A549 treated with RU486 at 1 μM for 4 hours (cell line): ENCODE measurements around the gene NPPC. TPM values are rescaled to one million over a fixed set of nuclear protein-coding genes. Genes with fewer than 3 reads are reported as not detected.

ENCODE experiments used
- total RNA-seq: library from RNA; stranded (reverse); fragments of 200-300 nt; extraction: Qiagen RNA extraction; gene quantifications from 5 replicates; pipeline ENCODE4 v1.2.3, GENCODE V29; 2022; ENCODE audit warnings: low read depth

Gene NPPC
- 0.22 to 0.40 TPM (median 0.34 TPM) in 3 of 5 replicates, not detected in the others for total RNA-seq

DNA sequence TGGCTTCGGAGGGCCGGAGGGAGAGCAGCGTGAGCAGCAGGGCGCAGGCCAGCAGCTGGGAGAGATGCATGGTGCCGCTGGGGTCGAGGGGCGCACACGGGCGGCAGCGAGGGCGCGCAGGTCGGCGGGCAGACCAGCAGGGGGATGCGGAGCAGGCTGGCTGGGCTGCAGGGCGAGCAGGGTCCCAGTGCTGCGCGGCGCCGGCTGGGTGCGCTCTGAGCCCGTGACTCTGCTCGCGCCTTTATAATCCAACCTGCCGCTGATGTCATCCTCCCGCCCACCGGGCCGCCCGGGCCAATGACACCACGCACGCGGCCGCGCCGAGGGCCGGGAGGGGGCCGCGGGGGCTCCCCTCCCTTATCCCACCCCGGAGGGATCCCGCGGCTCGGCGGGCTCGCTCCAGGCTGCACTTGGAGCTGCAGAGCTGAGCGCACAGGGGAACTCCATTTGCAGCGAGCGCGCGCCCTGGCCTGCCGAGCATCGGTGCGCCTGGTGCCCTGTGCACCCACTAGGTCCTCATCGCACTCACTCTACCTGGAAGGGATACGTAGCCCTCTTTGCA is at the start of gene NPPC:
Gene NPPC (minus strand): TSS at position 217 of the 562 bp plus-strand sequence. CDS start 147 bp downstream, at position 70.

DNA sequence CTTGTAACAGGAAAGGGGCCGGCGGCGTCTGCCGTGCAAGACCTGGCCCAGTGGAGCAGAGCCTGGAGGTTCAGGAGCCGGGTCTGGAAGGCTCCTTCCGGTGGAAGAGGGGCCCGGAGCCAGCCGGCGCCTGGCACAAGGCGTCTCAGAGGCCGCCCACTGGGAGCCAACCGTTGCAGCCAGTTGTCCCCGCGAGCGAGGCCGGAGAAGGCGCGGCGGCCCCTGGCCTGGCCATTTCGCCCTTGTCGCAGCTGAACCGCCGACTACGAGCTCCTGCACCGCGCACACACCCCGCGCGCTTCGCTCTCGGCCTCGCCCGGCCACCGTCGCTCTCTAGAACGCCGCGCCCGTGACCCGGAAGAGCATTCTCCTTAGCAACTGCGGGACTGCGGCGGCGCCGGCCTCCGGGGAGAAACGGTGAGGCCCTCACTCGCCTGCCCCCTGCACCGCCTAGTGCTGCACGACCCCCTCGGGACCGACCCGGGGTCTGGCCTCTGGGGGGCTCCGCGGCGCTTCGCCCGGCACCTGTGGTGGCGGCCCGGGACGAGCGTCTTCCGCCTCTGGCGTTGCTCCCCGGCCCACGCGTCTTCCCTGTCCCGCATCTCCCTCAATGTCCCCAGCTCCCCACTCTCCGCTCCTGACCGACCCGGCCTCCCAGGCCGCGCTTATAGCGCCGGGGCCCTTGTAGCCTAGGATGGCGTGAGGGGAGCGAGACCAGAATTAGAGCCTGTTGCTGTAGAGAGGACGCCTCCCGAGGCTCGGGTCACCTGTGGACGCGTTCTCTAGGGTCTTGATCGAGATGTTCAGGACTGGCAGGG is 35.4 kb upstream of the NPPC start, which contains the start of gene DIS3L2:
Gene DIS3L2 (plus strand): TSS at position 365 of the 818 bp plus-strand sequence. CDS start 53,215 bp downstream, outside the sequence.

Other genes starting within 250 kb of the NPPC start
- gene PTMA, start 217.9 kb downstream of the NPPC start, total RNA-seq: 1,541 to 1,951 TPM (median 1,874 TPM) in 5 replicates
- gene PDE6D, start 145.1 kb downstream of the NPPC start, total RNA-seq: 18.1 to 23.6 TPM (median 22.0 TPM) in 5 replicates
- gene COPS7B, start 140.0 kb downstream of the NPPC start, total RNA-seq: 33.1 to 43.4 TPM (median 41.0 TPM) in 5 replicates
- gene DIS3L2, start 35.3 kb upstream of the NPPC start, total RNA-seq: 10.4 to 14.0 TPM (median 11.6 TPM) in 5 replicates